Forelimb muscle (tissue), 1 donor: ENCODE measurements around the gene GIT1. TPM values are rescaled to one million over a fixed set of nuclear protein-coding genes. Genes with fewer than 3 reads are reported as not detected.

Source experiments
- polyA plus RNA-seq: library from polyadenylated mRNA; unstranded; fragments of 120-200 nt; gene quantifications from one replicate; pipeline ENCODE4 v1.2.1, GENCODE V29; 2013; ENCODE audit not compliant: insufficient read length

Gene GIT1
- polyA plus RNA-seq, 1 donor, result 30.3 TPM

Other genes starting within 250 kb of the GIT1 start
- 32.3 TPM for gene TAOK1, start 199.3 kb downstream of the GIT1 start, polyA plus RNA-seq
- 3.5 TPM for gene ABHD15, start 22.6 kb downstream of the GIT1 start, polyA plus RNA-seq
- 29.0 TPM for gene TP53I13, start 20.9 kb downstream of the GIT1 start, polyA plus RNA-seq
- gene ANKRD13B, start 3.5 kb upstream of the GIT1 start, polyA plus RNA-seq, result 14.4 TPM
- gene CORO6, start 33.3 kb upstream of the GIT1 start, polyA plus RNA-seq, result 96.8 TPM